A549 (cell line): Measurements from ENCODE around the gene SLC25A46. TPM values are rescaled to one million over a fixed set of nuclear protein-coding genes. Genes with fewer than 3 reads are reported as not detected.

Experiments used
- polyA plus RNA-seq, 4 experiments: library from polyadenylated mRNA; depleted of rRNA in 3 of 4; stranded (reverse); fragments of >200 nt; fragmentation: RNase III in 1 of 4; extraction: RNeasy Plus Mini Kit Qiagen cat#74134 plus additional on column Dnase treatment in 1 of 4; gene quantifications; 2 replicates in 3 of 4; 3 replicates in 1 of 4; pipeline ENCODE4 v1.2.3, GENCODE V29; 2011 to 2017

The SLC25A46 gene
- polyA plus RNA-seq, 2 of the 4 experiments (the other 2 are of a cell fraction) = 29.2 to 41.7 TPM

Other genes with a start within 250 kb of the SLC25A46 start
- 0.39 TPM in 1 of 2 replicates, not detected in the other for gene TMEM232, start 12.3 kb upstream of the SLC25A46 start, polyA plus RNA-seq (2011; rRNA removed)
- gene TMEM232, start 12.3 kb upstream of the SLC25A46 start, polyA plus RNA-seq (2017; fragmentation: RNase III; extraction: RNeasy Plus Mini Kit Qiagen cat#74134 plus additional on column Dnase treatment) = 0.12 to 0.17 TPM (median 0.16 TPM) in 3 replicates